Loucy (cell line): ENCODE data around the gene CCDC12.

ENCODE experiments used
- CTCF ChIP-seq: fragments of 200-600 bp; sonication (generic); conservative IDR thresholded peaks from 2 replicates; pipeline ENCODE4 v1.5.1; 2014; ENCODE audit warnings: mild to moderate bottlenecking, antibody characterized with exemption, low read length
- EZH2phosphoT487 ChIP-seq: fragments of 200-600 bp; IDR thresholded peaks from 2 replicates; pipeline ENCODE4 v1.6.1; 2018; ENCODE audit warnings: antibody characterized with exemption, mild to moderate bottlenecking, moderate library complexity, borderline replicate concordance

- TF ChIP-seq CTCF (no peak), EZH2phosphoT487 (no peak)
Observed at GRCh38 chr3:46933261-46933660, 43.3 kb downstream of the CCDC12 start.
